Uterus (tissue), 4 donors: ENCODE results near the gene EEFSEC. TPM values are rescaled to one million over a fixed set of nuclear protein-coding genes. Genes with fewer than 3 reads are reported as not detected.

ENCODE experiments used
- DNase-seq, 2 donors: peaks; one replicate each; pipeline ENCODE4 v3.0.0-alpha.2; 2019 to 2020
- H3K27ac ChIP-seq, 2 donors: fragments of 200-600 bp; sonication (generic); 1 replicate in 1 of 2; 2 replicates in 1 of 2; pipeline ENCODE4 v1.5.1; 2016 to 2018
- H3K27me3 ChIP-seq, 2 donors: fragments of 200-600 bp; sonication (generic); one replicate each; pipeline ENCODE4 v1.5.1; 2018 to 2019; ENCODE audit warnings: control low read depth in 1 of 2
- H3K36me3 ChIP-seq, 2 donors: fragments of 200-600 bp; sonication (generic); one replicate each; pipeline ENCODE4 v1.5.1; 2019; ENCODE audit warnings: control low read depth in 1 of 2
- H3K4me1 ChIP-seq, 2 donors: fragments of 200-600 bp; sonication (generic); one replicate each; pipeline ENCODE4 v1.5.1; 2018 to 2019; ENCODE audit warnings: control low read depth in 1 of 2
- H3K4me3 ChIP-seq, 2 donors: fragments of 200-600 bp; sonication (generic); 1 replicate in 1 of 2; 2 replicates in 1 of 2; pipeline ENCODE4 v1.5.1; 2018 to 2019; ENCODE audit warnings: mild to moderate bottlenecking in 1 of 2
- H3K9me3 ChIP-seq, 2 donors: fragments of 200-600 bp; sonication (generic); one replicate each; pipeline ENCODE4 v1.5.1; 2019; ENCODE audit warnings: control low read depth in 1 of 2
- POLR2A ChIP-seq, 2 donors: fragments of 450-650 bp; IDR thresholded peaks; one replicate each; pipeline ENCODE4 v1.6.1; 2016; ENCODE audit warnings: antibody characterized with exemption in 2 of 2, mild to moderate bottlenecking in 1 of 2, moderate library complexity in 1 of 2
- intact Hi-C: fragments of 100-400 bp; cut with DNase I; formaldehyde crosslinking; loops from one replicate; pipeline ENCODE4 v1.15.1; 2023; ENCODE audit warnings: low total_unique reads
- total RNA-seq, 4 donors: library from RNA; depleted of rRNA in 3 of 4; stranded (reverse); fragments of >200 nt in 3 of 4; gene quantifications; one replicate each; pipeline versions ENCODE4 v1.1.0 to v1.2.4, GENCODE V29; 2014 to 2023
- TF ChIP-seq, protein P1 (sequence below), 4 experiments: fragments of 200-600 bp in 2 of 4; fragments of 450-650 bp in 2 of 4; sonication (generic) in 2 of 4; IDR thresholded peaks; one replicate each; pipeline ENCODE4 v1.5.1; 2016 to 2019; ENCODE audit warnings: antibody characterized with exemption in 4 of 4, mild to moderate bottlenecking in 2 of 4, moderate library complexity in 1 of 4
- donor health status: DM: yes; HTN: yes; CAD: no.

The EEFSEC gene
- total RNA-seq, 4 donors from 2014 or later: 2.9 to 20.0 (median 12.5) TPM

DNA sequence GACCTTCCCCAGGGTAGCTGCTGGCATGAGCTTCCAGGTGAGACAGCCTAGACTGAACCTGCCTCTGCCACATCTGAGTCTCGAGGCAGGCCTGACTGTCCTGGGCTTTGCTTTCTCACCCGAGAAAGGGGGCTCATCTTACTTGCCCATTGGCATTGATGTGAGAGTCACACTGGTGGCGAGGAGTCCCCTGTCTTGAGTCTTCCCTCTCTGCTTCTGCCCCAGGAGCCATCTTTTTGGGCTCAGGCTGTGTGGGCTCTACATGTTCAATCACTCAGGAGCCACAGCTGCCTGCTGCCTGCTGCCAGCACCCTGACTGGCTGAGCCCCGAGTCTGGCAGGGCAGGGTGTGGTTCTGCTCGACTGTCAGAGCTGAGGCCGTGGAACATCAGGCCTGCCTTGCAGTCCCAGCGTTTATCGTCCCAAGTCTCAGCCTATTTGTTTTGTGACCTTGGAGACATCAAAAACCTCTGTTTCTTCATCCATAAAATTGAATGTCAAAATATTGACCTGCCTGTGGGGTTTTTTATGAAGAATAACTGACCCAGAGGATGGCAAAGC lies 180.9 kb downstream of the EEFSEC start:
- Histone ChIP-seq H3K4me1 (no peaks in the 10 kb centered on the region), H3K36me3 (no peaks in the 10 kb centered on the region), H3K4me3 (no peak overlapping the region), H3K27ac (no peak overlapping the region), H3K27me3 (no peaks in the 10 kb centered on the region), H3K9me3 (no peaks in the 10 kb centered on the region)
- TF ChIP-seq, protein P1, sequence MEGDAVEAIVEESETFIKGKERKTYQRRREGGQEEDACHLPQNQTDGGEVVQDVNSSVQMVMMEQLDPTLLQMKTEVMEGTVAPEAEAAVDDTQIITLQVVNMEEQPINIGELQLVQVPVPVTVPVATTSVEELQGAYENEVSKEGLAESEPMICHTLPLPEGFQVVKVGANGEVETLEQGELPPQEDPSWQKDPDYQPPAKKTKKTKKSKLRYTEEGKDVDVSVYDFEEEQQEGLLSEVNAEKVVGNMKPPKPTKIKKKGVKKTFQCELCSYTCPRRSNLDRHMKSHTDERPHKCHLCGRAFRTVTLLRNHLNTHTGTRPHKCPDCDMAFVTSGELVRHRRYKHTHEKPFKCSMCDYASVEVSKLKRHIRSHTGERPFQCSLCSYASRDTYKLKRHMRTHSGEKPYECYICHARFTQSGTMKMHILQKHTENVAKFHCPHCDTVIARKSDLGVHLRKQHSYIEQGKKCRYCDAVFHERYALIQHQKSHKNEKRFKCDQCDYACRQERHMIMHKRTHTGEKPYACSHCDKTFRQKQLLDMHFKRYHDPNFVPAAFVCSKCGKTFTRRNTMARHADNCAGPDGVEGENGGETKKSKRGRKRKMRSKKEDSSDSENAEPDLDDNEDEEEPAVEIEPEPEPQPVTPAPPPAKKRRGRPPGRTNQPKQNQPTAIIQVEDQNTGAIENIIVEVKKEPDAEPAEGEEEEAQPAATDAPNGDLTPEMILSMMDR (IDR thresholded peaks at IDR 0.05): no peak
- intact Hi-C loops: no loop called here
- DNase-seq: no peak

DNA sequence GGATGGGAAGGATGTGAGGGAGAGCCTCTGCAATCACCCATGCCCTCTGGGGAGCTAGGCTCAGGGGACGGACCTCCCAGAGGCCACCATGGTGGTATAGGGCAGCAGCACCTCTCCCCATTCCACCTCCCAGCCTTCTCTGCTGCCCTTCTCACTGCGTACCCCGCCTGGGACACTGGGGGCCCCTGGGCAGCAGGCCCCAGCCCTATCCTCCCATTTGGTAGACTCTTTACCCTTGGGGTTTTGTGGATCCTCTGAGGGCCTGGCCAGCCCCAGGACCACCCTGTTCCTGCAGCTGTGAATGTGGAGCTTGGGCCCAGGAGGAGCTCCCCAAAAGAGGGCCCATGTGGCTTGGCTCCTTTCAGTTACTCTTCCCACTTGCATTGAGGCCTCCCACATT lies 181.5 kb downstream of the EEFSEC start:
- no peak for DNase-seq
- Histone ChIP-seq H3K4me3 (no peak overlapping the region), H3K36me3 (no peaks in the 10 kb centered on the region), H3K4me1 (no peaks in the 10 kb centered on the region), H3K27ac (no peak overlapping the region), H3K9me3 (no peaks in the 10 kb centered on the region), H3K27me3 (no peaks in the 10 kb centered on the region)
- TF ChIP-seq, protein P1 (IDR thresholded peaks at IDR 0.05): no peak
- TF ChIP-seq POLR2A (IDR thresholded peaks at IDR 0.05): no peak
- intact Hi-C loops: no loop called here

DNA sequence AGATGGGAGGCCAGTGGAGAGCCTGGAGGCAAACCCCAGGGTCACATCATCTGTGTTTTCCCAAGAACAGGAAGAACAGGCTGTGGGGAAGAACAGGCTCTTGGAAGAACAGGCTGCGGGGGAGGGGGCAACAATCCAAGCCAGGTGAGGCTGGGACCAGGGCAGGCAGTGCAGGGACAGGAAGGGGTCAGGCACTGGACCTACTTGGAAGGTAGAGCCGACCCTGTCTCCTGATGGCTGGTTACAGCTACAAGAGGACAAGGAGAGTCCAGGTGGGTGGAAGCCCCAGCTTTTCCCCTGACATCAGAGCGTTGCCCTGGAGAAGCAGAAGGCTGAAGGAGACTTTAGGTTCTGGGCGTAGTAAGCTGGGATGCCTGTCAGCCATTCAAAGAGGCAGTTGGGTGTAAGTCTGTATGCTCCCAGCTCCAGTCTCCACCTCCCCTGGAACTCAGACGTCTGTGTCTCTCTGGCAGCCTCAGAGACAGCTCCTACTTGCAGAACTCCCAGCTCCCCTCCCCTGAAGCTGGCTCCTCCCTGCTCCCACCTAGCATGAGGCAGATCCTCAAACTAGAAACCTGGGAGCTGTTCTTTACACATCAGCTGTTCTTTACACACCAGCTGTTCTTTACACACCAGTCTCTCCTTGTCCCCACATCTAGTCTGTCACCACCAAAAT lies 182.5 kb downstream of the EEFSEC start:
- no peak for DNase-seq
- H3K4me3 ChIP-seq: no peak overlapping the region
- intact Hi-C loops: no loop called here
- H3K27me3 ChIP-seq: no peaks in the 10 kb centered on the region
- H3K27ac ChIP-seq: no peak overlapping the region
- no peaks in the 10 kb centered on the region for H3K9me3 ChIP-seq
- H3K4me1 ChIP-seq: no peaks in the 10 kb centered on the region
- H3K36me3 ChIP-seq: no peaks in the 10 kb centered on the region
- no peak for TF ChIP-seq POLR2A (IDR thresholded peaks at IDR 0.05)
- TF ChIP-seq, protein P1 (IDR thresholded peaks at IDR 0.05): no peak

DNA sequence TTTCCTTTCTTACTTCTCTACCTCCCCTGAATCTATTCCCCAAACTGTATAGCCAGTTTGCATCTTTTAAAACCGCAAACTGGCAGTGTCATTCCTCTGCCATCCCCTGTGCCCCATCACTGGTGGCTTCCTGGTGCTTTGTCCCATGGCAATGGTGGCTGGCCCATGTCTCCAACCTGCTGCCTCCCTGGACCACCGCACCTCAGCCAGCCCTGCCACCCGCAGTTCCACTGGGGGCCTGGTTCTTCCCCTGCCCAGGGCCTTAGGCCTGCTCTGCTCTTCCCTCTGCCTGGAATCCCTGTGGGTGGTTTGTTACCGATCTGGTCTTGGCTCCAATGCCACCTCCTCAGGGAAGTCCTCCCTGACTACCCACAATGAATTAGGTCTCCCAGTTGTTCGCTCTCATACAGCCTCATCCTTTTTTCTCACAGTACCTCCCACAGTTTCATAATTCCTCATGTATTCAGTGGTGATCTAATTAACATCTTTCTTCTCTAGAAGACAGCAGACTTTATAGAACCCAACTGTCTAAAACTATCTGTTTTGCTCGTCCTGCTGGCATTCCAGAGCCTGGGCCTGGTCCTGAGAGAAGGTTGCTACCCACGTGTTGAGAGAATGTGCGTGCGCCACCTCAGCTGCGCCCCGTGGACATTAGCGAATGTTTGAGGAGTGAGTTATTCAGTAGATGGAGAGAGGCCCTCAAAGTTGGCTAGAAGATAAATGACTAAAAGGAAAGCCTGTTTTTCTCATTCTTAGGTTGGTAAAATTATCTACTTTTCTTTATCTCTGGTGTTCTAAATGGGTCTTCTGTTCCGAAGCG lies 183.3 kb downstream of the EEFSEC start:
- no peaks in the 10 kb centered on the region for H3K4me1 ChIP-seq
- H3K36me3 ChIP-seq: no peaks in the 10 kb centered on the region
- DNase-seq: no peak
- H3K27ac ChIP-seq: no peak overlapping the region
- no peak overlapping the region for H3K4me3 ChIP-seq
- H3K9me3 ChIP-seq: no peaks in the 10 kb centered on the region
- H3K27me3 ChIP-seq: no peaks in the 10 kb centered on the region
- TF ChIP-seq, protein P1 (IDR thresholded peaks at IDR 0.05): no peak
- no peak for TF ChIP-seq POLR2A (IDR thresholded peaks at IDR 0.05)
- intact Hi-C loops: no loop called here

DNA sequence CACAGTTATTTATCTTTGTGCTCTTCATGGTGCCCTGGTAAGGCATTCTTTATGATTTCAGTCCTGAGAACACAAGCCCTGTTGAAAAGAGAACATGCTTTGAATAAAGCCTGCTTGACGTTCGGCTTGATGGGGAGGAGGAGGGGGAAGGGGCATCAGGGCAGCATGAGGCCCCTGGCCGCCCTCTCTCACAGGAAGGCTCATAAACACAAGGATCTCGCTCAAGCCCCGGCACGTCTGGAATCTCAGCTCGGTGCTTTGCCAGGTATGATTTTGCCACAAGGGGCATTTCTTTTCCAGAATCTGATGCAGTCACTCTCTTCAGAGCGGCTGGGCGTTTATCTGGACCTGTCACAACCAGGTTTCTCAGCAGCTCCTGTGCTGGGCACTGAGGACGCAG lies 184.0 kb downstream of the EEFSEC start:
- H3K27me3 ChIP-seq: no peaks in the 10 kb centered on the region
- no peaks in the 10 kb centered on the region for H3K4me1 ChIP-seq
- no peaks in the 10 kb centered on the region for H3K36me3 ChIP-seq
- intact Hi-C loops: no loop called here
- H3K9me3 ChIP-seq: no peaks in the 10 kb centered on the region
- no peak for DNase-seq
- no peak overlapping the region for H3K4me3 ChIP-seq
- TF ChIP-seq, protein P1 (IDR thresholded peaks at IDR 0.05): no peak
- no peak for TF ChIP-seq POLR2A (IDR thresholded peaks at IDR 0.05)
- no peak overlapping the region for H3K27ac ChIP-seq
